Mesenteric fat pad (tissue), 1 donor: ENCODE data around the gene FCN1. TPM values are rescaled to one million over a fixed set of nuclear protein-coding genes. Genes with fewer than 3 reads are reported as not detected.
"Not testable (repeated sequence)": the region's sequence is repeated elsewhere in the genome, so short reads cannot be mapped to it uniquely, and the experiment has no call there.

Experiments
- DNase-seq: peaks from one replicate; pipeline ENCODE4 v3.0.0-alpha.2; 2020; ENCODE audit warnings: low spot score
- total RNA-seq: library from RNA; stranded (reverse); fragmentation: NEBNext Ultra II Directional; extraction: Animal tissue kit (Norgen Biotek cat#: 25700); gene quantifications from one replicate; pipeline ENCODE4 v1.2.1, GENCODE V29; 2021
- donor health status: DM: yes; HTN: yes; CAD: no.

Gene FCN1
- total RNA-seq, 1 donor from 2014 or later = 27.9 TPM

DNA sequence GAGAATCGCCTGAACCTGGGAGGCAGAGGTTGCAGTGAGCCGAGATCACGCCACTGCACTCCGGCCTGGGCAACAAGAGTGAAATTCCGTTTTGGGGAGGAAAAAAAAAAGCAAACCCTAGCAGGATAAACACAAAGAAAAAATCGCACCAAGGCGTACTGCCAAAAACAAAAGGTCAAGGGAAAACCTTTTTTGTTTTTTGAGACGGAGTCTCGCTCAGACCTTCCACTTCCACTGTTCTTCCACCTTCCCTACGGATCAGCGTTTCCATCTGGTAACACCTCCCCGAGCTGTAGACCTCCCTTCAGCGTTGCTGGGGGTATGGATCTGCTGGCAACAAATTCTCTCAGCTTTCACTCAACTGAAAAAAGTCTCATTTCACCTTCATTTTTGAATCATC lies 57.2 kb downstream of the FCN1 start:
- DNase-seq = no peak

DNA sequence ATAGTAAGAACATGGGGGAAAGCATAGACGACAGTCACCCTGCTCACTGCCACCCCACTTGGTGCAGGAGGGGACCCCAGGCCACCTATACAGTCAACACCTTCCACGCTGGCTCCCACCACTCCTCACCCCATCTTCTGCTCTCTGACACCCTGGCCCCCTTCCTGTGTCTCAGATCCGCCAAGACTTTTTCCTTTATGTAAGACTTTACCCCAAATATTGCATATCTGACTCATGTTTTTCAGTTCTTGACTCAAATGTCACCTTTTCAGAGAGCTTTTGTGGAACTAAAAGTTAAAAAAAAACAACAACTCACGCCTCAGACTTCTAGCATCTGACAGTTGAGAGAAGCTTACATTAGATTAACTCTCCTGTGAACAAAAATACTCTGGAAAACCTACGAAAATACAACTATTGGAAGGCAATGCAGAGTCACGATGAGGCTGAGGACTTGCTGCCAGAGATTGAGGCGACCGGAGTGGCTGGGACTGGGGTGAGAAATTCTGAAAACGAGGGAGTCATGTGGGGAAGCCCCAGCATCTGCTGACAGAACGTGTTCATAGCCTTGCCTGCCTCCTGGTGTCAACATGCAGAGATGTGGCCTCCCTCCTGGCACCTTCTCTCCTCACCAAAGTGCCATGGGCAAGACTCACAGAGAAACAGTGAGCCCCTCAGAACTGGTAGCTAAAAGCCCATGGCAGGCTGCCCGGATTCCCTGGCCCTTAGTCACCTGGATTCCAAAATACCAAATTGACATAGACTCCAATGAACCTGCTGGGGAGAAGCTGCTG lies 59.5 kb downstream of the FCN1 start:
- DNase-seq = peak; percentile 75

GRCh38 chr9:134857451-134857850 lies 60.3 kb downstream of the FCN1 start:
- not testable (repeated sequence) for DNase-seq

GRCh38 chr9:134855900-134856377 lies 61.8 kb downstream of the FCN1 start:
- DNase-seq = peak; percentile 49

Other genes starting within 250 kb of the FCN1 start
- gene FCN2, start 37.1 kb downstream of the FCN1 start, total RNA-seq = 1.2 TPM
- 22.6 TPM for gene OLFM1, start 169.8 kb upstream of the FCN1 start, total RNA-seq